ENCODE measurements around the gene HOTAIR. TPM values are rescaled to one million over a fixed set of nuclear protein-coding genes. Genes with fewer than 3 reads are reported as not detected.

The HOTAIR gene
- total and polyA plus RNA-seq, 7 donors, result 0.23 to 0.53 (median 0.25) TPM; not detected in 4

DNA sequence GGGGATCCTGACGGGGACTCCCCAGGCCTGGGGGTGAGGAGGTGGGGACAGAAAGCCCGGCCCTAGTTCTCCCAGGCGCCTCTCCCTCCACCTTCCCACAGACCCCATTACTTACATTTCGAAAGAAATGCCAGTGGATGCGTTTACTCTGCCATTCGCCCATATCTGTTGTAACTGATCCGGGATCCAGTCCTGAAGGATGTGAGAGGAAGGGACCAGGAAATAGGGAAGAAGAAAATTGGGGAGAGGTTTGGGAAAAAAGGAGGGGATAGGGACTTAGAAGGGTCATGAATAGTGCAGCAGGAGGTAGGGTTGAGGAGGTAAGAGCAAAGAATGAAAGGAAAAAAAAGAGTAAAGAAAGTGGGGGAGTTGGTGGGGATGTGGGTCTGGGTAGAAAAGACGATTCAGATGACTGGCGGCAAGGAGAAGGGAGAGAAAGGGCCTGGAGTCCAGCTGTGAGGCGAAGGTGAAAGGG, 18.9 kb downstream of the HOTAIR start:
- H3K27me3 ChIP-seq (ENCODE audit: insufficient read depth in 3 of 3, low read length in 2 of 3), result peaks cover 0 to 100% (median 59%) of the 10 kb centered on the region in 3 donors
- H3K9me3 ChIP-seq, result no peaks in the 10 kb centered on the region
- H3K4me1 ChIP-seq, result no peaks in the 10 kb centered on the region
- DNase-seq, result no peak
- intact Hi-C loops (cut with DNase I), result loop anchor here in 1 of 2 donors (10.0 kb wide), 1 partner anchor 171 kb away; no protein-coding TSS in a partner anchor
- TF ChIP-seq, protein P1, sequence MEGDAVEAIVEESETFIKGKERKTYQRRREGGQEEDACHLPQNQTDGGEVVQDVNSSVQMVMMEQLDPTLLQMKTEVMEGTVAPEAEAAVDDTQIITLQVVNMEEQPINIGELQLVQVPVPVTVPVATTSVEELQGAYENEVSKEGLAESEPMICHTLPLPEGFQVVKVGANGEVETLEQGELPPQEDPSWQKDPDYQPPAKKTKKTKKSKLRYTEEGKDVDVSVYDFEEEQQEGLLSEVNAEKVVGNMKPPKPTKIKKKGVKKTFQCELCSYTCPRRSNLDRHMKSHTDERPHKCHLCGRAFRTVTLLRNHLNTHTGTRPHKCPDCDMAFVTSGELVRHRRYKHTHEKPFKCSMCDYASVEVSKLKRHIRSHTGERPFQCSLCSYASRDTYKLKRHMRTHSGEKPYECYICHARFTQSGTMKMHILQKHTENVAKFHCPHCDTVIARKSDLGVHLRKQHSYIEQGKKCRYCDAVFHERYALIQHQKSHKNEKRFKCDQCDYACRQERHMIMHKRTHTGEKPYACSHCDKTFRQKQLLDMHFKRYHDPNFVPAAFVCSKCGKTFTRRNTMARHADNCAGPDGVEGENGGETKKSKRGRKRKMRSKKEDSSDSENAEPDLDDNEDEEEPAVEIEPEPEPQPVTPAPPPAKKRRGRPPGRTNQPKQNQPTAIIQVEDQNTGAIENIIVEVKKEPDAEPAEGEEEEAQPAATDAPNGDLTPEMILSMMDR (IDR thresholded peaks at IDR 0.05), result no peak
- 60 to 69% (median 65%) methylated on average over 10 of the region's 10 CpGs for WGBS, 3 donors
- no peak overlapping the region for H3K4me3 ChIP-seq
- no peaks in the 10 kb centered on the region for H3K36me3 ChIP-seq (ENCODE audit: insufficient read depth in 1 of 2, low read depth in 1 of 2)
- no peak for ATAC-seq
- H3K27ac ChIP-seq, result no peak overlapping the region

DNA sequence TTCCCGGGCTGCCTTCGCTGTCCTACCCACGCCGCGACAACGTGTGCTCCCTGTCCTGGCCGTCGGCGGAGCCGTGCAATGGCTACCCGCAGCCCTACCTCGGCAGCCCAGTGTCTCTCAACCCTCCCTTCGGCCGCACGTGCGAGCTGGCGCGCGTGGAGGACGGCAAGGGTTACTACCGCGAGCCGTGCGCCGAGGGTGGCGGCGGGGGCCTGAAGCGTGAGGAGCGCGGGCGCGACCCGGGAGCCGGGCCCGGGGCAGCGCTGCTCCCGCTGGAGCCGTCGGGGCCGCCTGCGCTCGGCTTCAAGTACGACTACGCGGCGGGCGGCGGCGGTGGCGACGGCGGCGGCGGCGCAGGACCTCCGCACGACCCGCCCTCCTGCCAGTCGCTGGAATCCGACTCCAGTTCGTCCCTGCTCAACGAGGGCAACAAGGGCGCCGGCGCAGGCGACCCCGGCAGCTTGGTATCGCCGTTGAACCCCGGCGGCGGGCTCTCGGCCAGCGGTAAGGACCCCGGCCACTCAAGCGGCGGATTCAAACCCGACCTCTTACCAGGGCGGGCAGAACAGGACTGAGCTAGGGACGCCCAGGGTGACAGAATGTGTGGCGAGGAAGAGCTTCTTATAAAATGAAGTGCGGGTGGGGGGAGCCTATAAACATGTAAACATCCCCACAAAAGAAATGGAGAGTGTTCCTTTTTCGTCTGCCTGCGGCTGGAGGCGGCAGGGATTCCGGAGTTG, 19.5 kb downstream of the HOTAIR start:
- H3K27me3 ChIP-seq (ENCODE audit: insufficient read depth in 3 of 3, low read length in 2 of 3), result peaks cover 0 to 100% (median 65%) of the 10 kb centered on the region in 3 donors
- ATAC-seq (peak in 2 of 4 donors; percentile 22 to 23), DNase-seq (peak in 1 of 2 donors; percentile 41)
- 10 to 14% (median 12%) methylated on average over 49 to 86 of the region's 86 CpGs for WGBS, 3 donors
- H3K4me1 ChIP-seq, result no peaks in the 10 kb centered on the region
- intact Hi-C loops (cut with DNase I), result loop anchor here in 1 of 2 donors (10.0 kb wide), 1 partner anchor 170 kb away; no protein-coding TSS in a partner anchor
- TF ChIP-seq, protein P1 (IDR thresholded peaks at IDR 0.05), result no peak
- H3K36me3 ChIP-seq (ENCODE audit: insufficient read depth in 1 of 2, low read depth in 1 of 2), result no peaks in the 10 kb centered on the region
- H3K27ac ChIP-seq, result no peak overlapping the region
- peak overlapping the region; percentile 38 for H3K4me3 ChIP-seq
- no peaks in the 10 kb centered on the region for H3K9me3 ChIP-seq

DNA sequence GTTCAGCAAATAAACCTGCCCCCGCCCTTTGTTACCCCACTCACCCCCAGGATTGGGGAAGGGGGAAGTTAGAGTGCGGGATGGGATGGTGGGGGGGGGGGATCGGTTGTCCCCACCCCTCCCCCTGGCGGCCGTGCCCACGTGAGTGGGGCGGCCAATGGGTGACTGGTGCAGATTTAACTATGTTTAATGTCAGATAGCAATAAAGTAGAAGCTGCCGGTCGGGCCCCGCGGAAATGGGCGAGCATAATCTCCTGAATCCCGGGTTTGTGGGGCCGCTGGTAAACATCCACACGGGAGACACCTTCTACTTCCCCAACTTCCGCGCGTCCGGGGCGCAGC, 20.1 kb downstream of the HOTAIR start, which contains the start of gene HOXC12:
Gene HOXC12 (plus strand): TSS at position 210 of the 342 bp plus-strand sequence. CDS start 27 bp downstream, at position 237.
- H3K27ac ChIP-seq, result no peak within 1 kb of the TSS
- 5 to 6% (median 5%) methylated on average over 19 to 20 of the region's 20 CpGs for WGBS, 3 donors
- peak in 1 of 2 donors; percentile 37 for DNase-seq
- intact Hi-C loops (cut with DNase I), result loop anchor here in 1 of 2 donors (10.0 kb wide), 1 partner anchor 170 kb away; no protein-coding TSS in a partner anchor
- no peaks in the 10 kb centered on the region for H3K36me3 ChIP-seq (ENCODE audit: insufficient read depth in 1 of 2, low read depth in 1 of 2)
- H3K4me3 ChIP-seq, result peak within 1 kb of the TSS; percentile 38
- TF ChIP-seq, protein P1 (IDR thresholded peaks at IDR 0.05), result no peak
- H3K27me3 ChIP-seq (ENCODE audit: insufficient read depth in 3 of 3, low read length in 2 of 3), result peaks cover 0 to 100% (median 69%) of the 10 kb centered on the region in 3 donors
- H3K9me3 ChIP-seq, result no peaks in the 10 kb centered on the region
- H3K4me1 ChIP-seq, result no peaks in the 10 kb centered on the region
- ATAC-seq, result peak in 1 of 4 donors; percentile 29

DNA sequence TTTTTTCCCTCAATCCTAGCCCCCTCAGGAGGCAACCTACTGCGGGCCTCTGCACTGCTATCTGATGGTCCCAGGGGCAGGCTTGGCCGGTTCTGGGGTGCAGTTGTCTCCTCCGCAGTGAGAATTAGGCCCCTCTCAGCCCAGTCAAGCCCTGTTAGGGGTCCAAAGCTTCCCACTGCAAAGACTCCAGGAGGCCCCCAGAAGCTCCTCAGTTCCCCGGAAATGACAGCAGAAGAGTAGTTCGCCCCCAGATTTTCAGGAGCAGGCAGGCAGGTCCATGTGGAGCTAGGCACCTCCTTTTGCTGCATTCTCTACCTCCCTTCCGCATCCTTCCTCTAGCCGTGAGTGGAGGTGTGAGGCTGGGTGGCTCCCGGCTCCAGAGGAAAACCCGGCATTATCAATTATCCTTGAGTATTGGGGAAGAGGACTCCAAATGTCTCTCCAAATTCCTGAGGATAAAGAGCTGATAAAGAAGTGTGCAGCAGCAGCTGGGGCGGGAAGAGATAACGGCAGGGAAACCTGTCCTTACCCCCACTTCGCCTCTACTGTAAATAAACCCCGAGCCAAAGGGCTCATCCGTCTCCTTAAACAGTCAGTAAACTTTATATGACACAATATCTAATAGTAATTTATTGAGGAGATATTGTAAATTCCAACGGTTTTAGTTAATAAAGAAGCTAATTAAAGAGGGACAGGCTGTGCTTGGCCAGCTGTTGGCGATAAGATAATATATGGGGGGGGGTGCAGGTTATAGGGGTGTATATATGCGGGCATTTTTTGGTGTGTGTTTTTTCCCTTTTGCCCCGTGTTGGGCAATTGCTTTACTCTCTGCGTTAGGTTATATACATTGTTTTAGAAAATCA, 20.7 kb downstream of the HOTAIR start:
- WGBS, 3 donors, result 50 to 60% (median 51%) methylated on average over 19 of the region's 19 CpGs
- ATAC-seq (no peak), DNase-seq (no peak)
- Histone ChIP-seq H3K27me3 (ENCODE audit: insufficient read depth in 3 of 3, low read length in 2 of 3) (peaks cover 0 to 100% (median 69%) of the 10 kb centered on the region in 3 donors), H3K4me3 (peak overlapping the region; percentile 38), H3K36me3 (ENCODE audit: insufficient read depth in 1 of 2, low read depth in 1 of 2) (no peaks in the 10 kb centered on the region), H3K9me3 (no peaks in the 10 kb centered on the region), H3K27ac (no peak overlapping the region), H3K4me1 (no peaks in the 10 kb centered on the region)
- TF ChIP-seq, protein P1 (IDR thresholded peaks at IDR 0.05), result no peak
- intact Hi-C loops (cut with DNase I), result loop anchor here in 1 of 2 donors (10.0 kb wide), 1 partner anchor 169 kb away; no protein-coding TSS in a partner anchor

Measured in psoas muscle (tissue), 8 donors.